Activated naive CD8-positive, alpha-beta T cell treated with anti-CD3 and anti-CD28 coated beads, Interleukin-2, amount 10 ng/mL, durations not matched to agents 7 days and 5 days (primary cell): Measurements from ENCODE around the gene FBLN1. TPM values are rescaled to one million over a fixed set of nuclear protein-coding genes. Genes with fewer than 3 reads are reported as not detected.
"Not testable (repeated sequence)": the region's sequence is repeated elsewhere in the genome, so short reads cannot be mapped to it uniquely, and the experiment has no call there.

Experiments used
- ATAC-seq: fragments of 150-1000 bp; cut with Tn5 transposase; one replicate; pipeline ENCODE4 v1.10.0; 2021; ENCODE audit warnings: low read depth, moderate library complexity
- POLR2A ChIA-PET: fragments of 350-600 bp; sonication (Branson Sonifier 250); formaldehyde crosslinking; loops from one replicate; lab custom pipeline; 2021; ENCODE audit warnings: antibody characterized with exemption; lab: Charles Lee
- DNase-seq: peaks from one replicate; pipeline ENCODE4 v3.0.0; 2021
- H3K27ac Mint-ChIP-seq: one replicate; pipeline ENCODE4 v1.8.0; 2022; ENCODE audit warnings: mild to moderate bottlenecking, mixed read lengths
- H3K27me3 Mint-ChIP-seq: one replicate; pipeline ENCODE4 v1.8.0; 2022; ENCODE audit warnings: mild to moderate bottlenecking, moderate library complexity, mixed read lengths
- H3K36me3 Mint-ChIP-seq: one replicate; pipeline ENCODE4 v1.8.0; 2021; ENCODE audit warnings: mild to moderate bottlenecking, mixed read lengths
- H3K4me1 Mint-ChIP-seq: one replicate; pipeline ENCODE4 v1.8.0; 2021; ENCODE audit warnings: mixed read lengths
- H3K4me3 Mint-ChIP-seq: one replicate; pipeline ENCODE4 v1.8.0; 2022; ENCODE audit warnings: mild to moderate bottlenecking, moderate library complexity, mixed read lengths
- H3K9me3 Mint-ChIP-seq: one replicate; pipeline ENCODE4 v1.8.0; 2021; ENCODE audit warnings: mixed read lengths
- total RNA-seq, 2 experiments: library from RNA; stranded (reverse); gene quantifications; one replicate each; pipeline ENCODE4 v1.2.3, GENCODE V29; 2021

Gene FBLN1
- total RNA-seq, 2 experiments from 2014 or later, result not detected

- no peak overlapping the region for H3K4me3 Mint-ChIP-seq
- no peaks in the 10 kb centered on the region for H3K36me3 Mint-ChIP-seq
- no peaks in the 10 kb centered on the region for H3K4me1 Mint-ChIP-seq
- DNase-seq (no peak), ATAC-seq (no peak)
- no peaks in the 10 kb centered on the region for H3K9me3 Mint-ChIP-seq
- POLR2A ChIA-PET, result no interaction called here
- no peak overlapping the region for H3K27ac Mint-ChIP-seq
- H3K27me3 Mint-ChIP-seq, result no peaks in the 10 kb centered on the region
Observed at GRCh38 chr22:45532235-45532631, 29.6 kb downstream of the FBLN1 start.

GRCh38 chr22:45533703-45534102, 31.0 kb downstream of the FBLN1 start:
- Mint-ChIP-seq H3K9me3 (no peaks in the 10 kb centered on the region), H3K4me3 (no peak overlapping the region), H3K36me3 (no peaks in the 10 kb centered on the region), H3K27ac (no peak overlapping the region), H3K4me1 (no peaks in the 10 kb centered on the region), H3K27me3 (no peaks in the 10 kb centered on the region)
- DNase-seq, result no peak
- ATAC-seq, result no peak
- POLR2A ChIA-PET, result no interaction called here

- Mint-ChIP-seq H3K4me1 (no peaks in the 10 kb centered on the region), H3K9me3 (no peaks in the 10 kb centered on the region), H3K27me3 (no peaks in the 10 kb centered on the region), H3K4me3 (no peak overlapping the region), H3K36me3 (no peaks in the 10 kb centered on the region), H3K27ac (no peak overlapping the region)
- POLR2A ChIA-PET, result no interaction called here
- no peak for ATAC-seq
- no peak for DNase-seq
Observed at GRCh38 chr22:45534339-45535192, 31.9 kb downstream of the FBLN1 start.

GRCh38 chr22:45535290-45535689, 32.6 kb downstream of the FBLN1 start:
- no peak for DNase-seq
- Mint-ChIP-seq H3K36me3 (no peaks in the 10 kb centered on the region), H3K9me3 (no peaks in the 10 kb centered on the region), H3K4me1 (no peaks in the 10 kb centered on the region), H3K27me3 (peaks cover 2% of the 10 kb centered on the region), H3K4me3 (no peak overlapping the region), H3K27ac (no peak overlapping the region)
- ATAC-seq, result no peak
- POLR2A ChIA-PET, result no interaction called here

GRCh38 chr22:45535835-45536234, 33.2 kb downstream of the FBLN1 start:
- H3K27ac Mint-ChIP-seq, POLR2A ChIA-PET, DNase-seq, ATAC-seq, H3K4me1 Mint-ChIP-seq, H3K36me3 Mint-ChIP-seq, H3K4me3 Mint-ChIP-seq, H3K9me3 Mint-ChIP-seq, H3K27me3 Mint-ChIP-seq: not testable (repeated sequence)

GRCh38 chr22:45537734-45538181, 35.1 kb downstream of the FBLN1 start:
- ATAC-seq, result no peak
- Mint-ChIP-seq H3K36me3 (no peaks in the 10 kb centered on the region), H3K27ac (no peak overlapping the region), H3K4me3 (no peak overlapping the region), H3K27me3 (peaks cover 4% of the 10 kb centered on the region), H3K9me3 (no peaks in the 10 kb centered on the region), H3K4me1 (no peaks in the 10 kb centered on the region)
- no peak for DNase-seq
- POLR2A ChIA-PET, result no interaction called here

GRCh38 chr22:45538281-45538680, 35.6 kb downstream of the FBLN1 start:
- H3K27ac Mint-ChIP-seq, result no peak overlapping the region
- DNase-seq (no peak), ATAC-seq (no peak)
- POLR2A ChIA-PET, result no interaction called here
- H3K9me3 Mint-ChIP-seq, result no peaks in the 10 kb centered on the region
- no peak overlapping the region for H3K4me3 Mint-ChIP-seq
- H3K27me3 Mint-ChIP-seq, result peaks cover 4% of the 10 kb centered on the region
- H3K4me1 Mint-ChIP-seq, result no peaks in the 10 kb centered on the region
- no peaks in the 10 kb centered on the region for H3K36me3 Mint-ChIP-seq

- Mint-ChIP-seq H3K36me3 (no peaks in the 10 kb centered on the region), H3K9me3 (no peaks in the 10 kb centered on the region), H3K27ac (no peak overlapping the region), H3K4me1 (no peaks in the 10 kb centered on the region), H3K4me3 (no peak overlapping the region), H3K27me3 (peaks cover 4% of the 10 kb centered on the region)
- POLR2A ChIA-PET, result no interaction called here
- ATAC-seq (no peak), DNase-seq (no peak)
Observed at GRCh38 chr22:45540122-45540521, 37.4 kb downstream of the FBLN1 start.

- POLR2A ChIA-PET, result no interaction called here
- H3K27me3 Mint-ChIP-seq, result peaks cover 4% of the 10 kb centered on the region
- no peaks in the 10 kb centered on the region for H3K4me1 Mint-ChIP-seq
- ATAC-seq (no peak), DNase-seq (no peak)
- H3K9me3 Mint-ChIP-seq, result no peaks in the 10 kb centered on the region
- H3K36me3 Mint-ChIP-seq, result no peaks in the 10 kb centered on the region
- H3K4me3 Mint-ChIP-seq, result no peak overlapping the region
- no peak overlapping the region for H3K27ac Mint-ChIP-seq
Observed at GRCh38 chr22:45541382-45541979, 38.8 kb downstream of the FBLN1 start.

GRCh38 chr22:45542001-45542520, 39.4 kb downstream of the FBLN1 start:
- Mint-ChIP-seq H3K9me3 (no peaks in the 10 kb centered on the region), H3K27me3 (peaks cover 4% of the 10 kb centered on the region), H3K4me3 (no peak overlapping the region), H3K4me1 (no peaks in the 10 kb centered on the region), H3K27ac (no peak overlapping the region), H3K36me3 (no peaks in the 10 kb centered on the region)
- DNase-seq (no peak), ATAC-seq (no peak)
- POLR2A ChIA-PET, result no interaction called here

GRCh38 chr22:45542736-45543135, 40.1 kb downstream of the FBLN1 start:
- H3K4me1 Mint-ChIP-seq, POLR2A ChIA-PET, H3K27ac Mint-ChIP-seq: not testable (repeated sequence)

GRCh38 chr22:45543243-45543642, 40.6 kb downstream of the FBLN1 start:
- no peak overlapping the region for H3K27ac Mint-ChIP-seq
- ATAC-seq (no peak), DNase-seq (no peak)
- H3K27me3 Mint-ChIP-seq, result peaks cover 4% of the 10 kb centered on the region
- H3K36me3 Mint-ChIP-seq, result no peaks in the 10 kb centered on the region
- no peaks in the 10 kb centered on the region for H3K4me1 Mint-ChIP-seq
- POLR2A ChIA-PET, result no interaction called here
- no peak overlapping the region for H3K4me3 Mint-ChIP-seq
- no peaks in the 10 kb centered on the region for H3K9me3 Mint-ChIP-seq

More at GRCh38 chr22:45542736-45543135, 40.1 kb downstream of the FBLN1 start:
- not testable (repeated sequence) for H3K27me3 Mint-ChIP-seq, H3K4me3 Mint-ChIP-seq, ATAC-seq, H3K9me3 Mint-ChIP-seq, H3K36me3 Mint-ChIP-seq, DNase-seq

GRCh38 chr22:45544588-45545170, 42.0 kb downstream of the FBLN1 start:
- no peaks in the 10 kb centered on the region for H3K36me3 Mint-ChIP-seq
- no peak overlapping the region for H3K4me3 Mint-ChIP-seq
- no peak overlapping the region for H3K27ac Mint-ChIP-seq
- H3K27me3 Mint-ChIP-seq, result peaks cover 4% of the 10 kb centered on the region
- H3K9me3 Mint-ChIP-seq, result no peaks in the 10 kb centered on the region
- H3K4me1 Mint-ChIP-seq, result no peaks in the 10 kb centered on the region
- DNase-seq (no peak), ATAC-seq (no peak)
- POLR2A ChIA-PET, result no interaction called here
